ENCODE data around the gene NINJ2.

The NINJ2 gene

DNA sequence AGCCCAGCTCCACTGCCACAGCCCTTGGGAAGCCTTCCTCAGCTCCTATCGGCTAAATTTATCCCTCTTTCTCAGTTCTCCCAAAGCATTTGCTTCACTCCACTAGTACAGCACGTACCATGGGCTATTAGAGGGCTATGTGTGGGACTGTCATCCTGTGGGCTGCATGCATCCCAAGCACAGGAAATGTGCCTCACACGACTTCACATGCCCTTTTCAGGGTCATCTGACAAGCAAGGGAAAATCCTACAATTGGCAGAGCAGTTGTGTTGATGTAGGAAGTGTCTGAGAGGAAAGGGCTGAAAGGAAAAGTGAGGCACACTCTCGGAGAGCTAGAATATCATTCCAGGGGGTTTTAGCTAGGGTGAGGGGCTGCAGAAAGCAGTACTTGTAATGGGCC is 47.6 kb downstream of the NINJ2 start:
- no peaks in the 10 kb centered on the region for H3K27me3 ChIP-seq (ENCODE audit: insufficient read depth, low read length, poor library complexity)
- no peaks in the 10 kb centered on the region for H3K9me3 ChIP-seq (ENCODE audit: insufficient read depth, low read length, severe bottlenecking)
- H4K20me1 ChIP-seq (ENCODE audit: insufficient read depth, low read length) = no peaks in the 10 kb centered on the region
- no peak overlapping the region for H2AFZ ChIP-seq (ENCODE audit: low read depth, low read length)
- no peak overlapping the region for H3K27ac ChIP-seq (ENCODE audit: low read length)
- no peak overlapping the region for H3K4me2 ChIP-seq (ENCODE audit: insufficient read depth, low read length)
- H3K9ac ChIP-seq (ENCODE audit: low read depth, low read length) = no peak overlapping the region
- DNase-seq (no peak), ATAC-seq (ENCODE audit: insufficient read depth, low read depth) (no peak)
- no peaks in the 10 kb centered on the region for H3K36me3 ChIP-seq (ENCODE audit: insufficient read depth, low read length)
- no peak overlapping the region for H3K4me3 ChIP-seq (ENCODE audit: low read depth in 1 of 2, low read length in 2 of 2)
- TF ChIP-seq EZH2 (IDR thresholded peaks at IDR 0.05; ENCODE audit: borderline replicate concordance, low read depth, low read length, severe bottlenecking) = no peak
- TF ChIP-seq, protein P1, sequence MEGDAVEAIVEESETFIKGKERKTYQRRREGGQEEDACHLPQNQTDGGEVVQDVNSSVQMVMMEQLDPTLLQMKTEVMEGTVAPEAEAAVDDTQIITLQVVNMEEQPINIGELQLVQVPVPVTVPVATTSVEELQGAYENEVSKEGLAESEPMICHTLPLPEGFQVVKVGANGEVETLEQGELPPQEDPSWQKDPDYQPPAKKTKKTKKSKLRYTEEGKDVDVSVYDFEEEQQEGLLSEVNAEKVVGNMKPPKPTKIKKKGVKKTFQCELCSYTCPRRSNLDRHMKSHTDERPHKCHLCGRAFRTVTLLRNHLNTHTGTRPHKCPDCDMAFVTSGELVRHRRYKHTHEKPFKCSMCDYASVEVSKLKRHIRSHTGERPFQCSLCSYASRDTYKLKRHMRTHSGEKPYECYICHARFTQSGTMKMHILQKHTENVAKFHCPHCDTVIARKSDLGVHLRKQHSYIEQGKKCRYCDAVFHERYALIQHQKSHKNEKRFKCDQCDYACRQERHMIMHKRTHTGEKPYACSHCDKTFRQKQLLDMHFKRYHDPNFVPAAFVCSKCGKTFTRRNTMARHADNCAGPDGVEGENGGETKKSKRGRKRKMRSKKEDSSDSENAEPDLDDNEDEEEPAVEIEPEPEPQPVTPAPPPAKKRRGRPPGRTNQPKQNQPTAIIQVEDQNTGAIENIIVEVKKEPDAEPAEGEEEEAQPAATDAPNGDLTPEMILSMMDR (IDR thresholded peaks at IDR 0.05; ENCODE audit: borderline replicate concordance, extremely low read depth, low read length, poor library complexity, severe bottlenecking) = no peak
- H3K79me2 ChIP-seq (ENCODE audit: insufficient read depth, low read length) = no peaks in the 10 kb centered on the region
- H3K4me1 ChIP-seq (ENCODE audit: insufficient read depth, low read length) = no peaks in the 10 kb centered on the region

DNA sequence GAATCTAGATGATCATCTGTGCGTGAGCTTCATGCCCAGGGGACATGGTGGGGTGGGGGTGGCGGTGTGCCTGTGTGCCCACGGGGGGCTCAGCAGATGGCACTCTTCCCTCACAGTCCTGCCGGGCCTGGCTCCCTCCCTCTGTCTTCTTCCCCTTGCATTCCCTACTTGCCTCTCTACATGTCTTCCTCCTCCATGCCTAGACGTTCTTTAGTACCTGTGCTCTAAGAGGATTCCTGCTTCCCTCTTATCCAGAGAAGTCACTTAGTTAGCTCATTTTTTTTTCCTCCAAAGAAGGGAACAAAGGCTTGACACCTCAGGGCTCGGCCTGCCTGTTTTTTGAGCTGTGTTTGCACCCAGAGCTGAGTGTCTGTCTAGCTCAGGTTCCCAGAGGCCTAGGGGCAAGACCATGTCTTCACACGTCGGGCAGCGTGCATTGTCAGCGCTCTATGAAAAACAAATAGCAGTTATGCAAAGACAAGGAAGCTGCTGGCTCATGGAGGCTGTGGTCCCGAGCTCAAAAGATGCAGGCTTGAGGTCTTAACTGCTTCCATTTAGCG is 48.8 kb downstream of the NINJ2 start:
- peaks cover 6% of the 10 kb centered on the region; the same call in 1 of the 2 replicates for H3K4me1 ChIP-seq (ENCODE audit: insufficient read depth, low read length)
- H3K79me2 ChIP-seq (ENCODE audit: insufficient read depth, low read length) = no peaks in the 10 kb centered on the region
- peak; percentile 52 for DNase-seq
- no peak overlapping the region for H3K9ac ChIP-seq (ENCODE audit: low read depth, low read length)
- H3K9me3 ChIP-seq (ENCODE audit: insufficient read depth, low read length, severe bottlenecking) = no peaks in the 10 kb centered on the region
- no peaks in the 10 kb centered on the region for H3K27me3 ChIP-seq (ENCODE audit: insufficient read depth, low read length, poor library complexity)
- no peak overlapping the region for H3K4me2 ChIP-seq (ENCODE audit: insufficient read depth, low read length)
- no peak overlapping the region for H3K4me3 ChIP-seq (ENCODE audit: low read depth in 1 of 2, low read length in 2 of 2)
- no peaks in the 10 kb centered on the region for H4K20me1 ChIP-seq (ENCODE audit: insufficient read depth, low read length)
- no peak for TF ChIP-seq EZH2 (IDR thresholded peaks at IDR 0.05; ENCODE audit: borderline replicate concordance, low read depth, low read length, severe bottlenecking)
- TF ChIP-seq, protein P1 (IDR thresholded peaks at IDR 0.05; ENCODE audit: borderline replicate concordance, extremely low read depth, low read length, poor library complexity, severe bottlenecking) = peak; percentile 73
- 0 out of 2 replicates have a peak overlapping the region, but pooled peaks have one; percentile 23 for H2AFZ ChIP-seq (ENCODE audit: low read depth, low read length)
- no peak overlapping the region for H3K27ac ChIP-seq (ENCODE audit: low read length)
- H3K36me3 ChIP-seq (ENCODE audit: insufficient read depth, low read length) = no peaks in the 10 kb centered on the region
- peak; percentile 82 for ATAC-seq (ENCODE audit: insufficient read depth, low read depth)

DNA sequence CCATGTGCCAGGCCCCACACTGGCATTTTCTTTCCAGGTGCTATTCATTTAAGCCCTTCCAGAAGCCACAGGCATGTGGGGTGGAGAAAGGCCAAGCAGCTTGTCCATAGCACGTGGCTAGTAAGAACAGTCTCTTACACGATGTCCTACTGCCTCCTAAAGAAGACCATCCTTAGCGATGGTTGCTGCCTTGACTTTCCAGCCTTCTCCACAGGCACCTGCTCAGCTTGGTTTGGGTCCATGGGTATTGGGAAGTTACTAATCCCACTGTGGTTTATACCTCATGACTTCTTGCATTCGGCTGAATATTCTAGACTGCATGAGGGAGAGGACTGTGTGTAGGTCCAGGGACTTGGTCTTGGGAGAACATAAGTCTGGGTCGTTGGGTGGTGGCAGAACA is 49.2 kb downstream of the NINJ2 start:
- Histone ChIP-seq H4K20me1 (ENCODE audit: insufficient read depth, low read length) (no peaks in the 10 kb centered on the region), H3K27me3 (ENCODE audit: insufficient read depth, low read length, poor library complexity) (no peaks in the 10 kb centered on the region), H3K79me2 (ENCODE audit: insufficient read depth, low read length) (no peaks in the 10 kb centered on the region), H3K9ac (ENCODE audit: low read depth, low read length) (no peak overlapping the region), H3K36me3 (ENCODE audit: insufficient read depth, low read length) (no peaks in the 10 kb centered on the region), H3K4me1 (ENCODE audit: insufficient read depth, low read length) (peaks cover 6% of the 10 kb centered on the region; the same call in 1 of the 2 replicates), H3K9me3 (ENCODE audit: insufficient read depth, low read length, severe bottlenecking) (no peaks in the 10 kb centered on the region), H3K27ac (ENCODE audit: low read length) (no peak overlapping the region), H3K4me3 (ENCODE audit: low read depth in 1 of 2, low read length in 2 of 2) (no peak overlapping the region), H3K4me2 (ENCODE audit: insufficient read depth, low read length) (no peak overlapping the region), H2AFZ (ENCODE audit: low read depth, low read length) (no peak overlapping the region)
- TF ChIP-seq EZH2 (IDR thresholded peaks at IDR 0.05; ENCODE audit: borderline replicate concordance, low read depth, low read length, severe bottlenecking) = no peak
- TF ChIP-seq, protein P1 (IDR thresholded peaks at IDR 0.05; ENCODE audit: borderline replicate concordance, extremely low read depth, low read length, poor library complexity, severe bottlenecking) = no peak
- ATAC-seq (ENCODE audit: insufficient read depth, low read depth) (no peak), DNase-seq (no peak)

Measured in DND-41 (cell line).